ENCODE measurements around the gene KLF12.

Gene KLF12

DNA sequence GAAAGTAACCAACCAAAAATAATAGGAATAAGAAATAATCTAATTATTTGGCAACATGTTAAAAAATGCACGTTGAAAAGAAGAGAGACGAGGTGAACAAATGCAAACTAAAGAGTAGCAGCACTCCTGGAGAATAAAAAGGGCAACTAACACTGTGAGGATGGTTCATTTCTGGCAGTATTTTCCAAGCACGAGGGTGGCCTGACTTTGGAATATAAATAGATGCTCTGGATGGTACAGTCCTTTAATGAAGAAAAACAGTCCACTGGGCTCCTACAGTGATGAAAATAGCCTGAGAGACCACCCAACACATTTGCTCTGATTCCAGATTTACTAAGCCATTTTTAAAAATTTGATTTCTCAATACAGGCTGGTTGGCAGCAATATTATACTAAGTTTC is 17.7 kb upstream of the KLF12 start:
- H3K4me3 Mint-ChIP-seq: no peak overlapping the region
- no peaks in the 10 kb centered on the region for H3K9me3 Mint-ChIP-seq
- CTCF ChIA-PET: interaction anchor here (0.7 to 2.8 kb wide), 2 partner anchors 79 to 135 kb away, joined by 3 to 9 read pairs; no protein-coding TSS in a partner anchor
- no peaks in the 10 kb centered on the region for H3K4me1 Mint-ChIP-seq
- peaks cover 4% of the 10 kb centered on the region for H3K27me3 Mint-ChIP-seq
- H3K36me3 Mint-ChIP-seq: no peaks in the 10 kb centered on the region
- no peak overlapping the region for H3K27ac Mint-ChIP-seq
- no peak for DNase-seq

DNA sequence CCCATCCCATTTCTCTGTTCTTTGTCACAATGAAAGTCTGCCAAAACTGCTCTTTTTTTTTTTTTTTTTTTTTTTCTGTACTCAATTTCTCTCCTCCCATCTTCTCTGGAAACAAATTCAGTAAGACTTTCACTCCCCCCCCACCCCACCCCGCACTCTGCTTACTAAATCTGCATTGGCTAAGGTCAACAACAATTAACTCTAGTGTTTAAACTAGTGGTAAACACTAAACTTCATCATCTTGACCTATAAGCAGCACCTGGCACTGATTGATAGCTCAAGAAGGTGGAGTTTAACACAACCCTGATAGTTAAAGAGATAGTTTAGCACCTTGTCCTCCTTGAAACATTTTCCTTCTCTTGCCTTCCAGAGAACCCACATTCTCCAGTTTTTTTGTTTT is 14.1 kb upstream of the KLF12 start:
- H3K27me3 Mint-ChIP-seq: no peaks in the 10 kb centered on the region
- H3K36me3 Mint-ChIP-seq: no peaks in the 10 kb centered on the region
- no peaks in the 10 kb centered on the region for H3K9me3 Mint-ChIP-seq
- H3K4me3 Mint-ChIP-seq: no peak overlapping the region
- no peaks in the 10 kb centered on the region for H3K4me1 Mint-ChIP-seq
- DNase-seq: no peak
- CTCF ChIA-PET: interaction anchor here (1.8 kb wide), 1 partner anchor 11 kb away, joined by 5 read pairs; no protein-coding TSS in a partner anchor
- no peak overlapping the region for H3K27ac Mint-ChIP-seq

DNA sequence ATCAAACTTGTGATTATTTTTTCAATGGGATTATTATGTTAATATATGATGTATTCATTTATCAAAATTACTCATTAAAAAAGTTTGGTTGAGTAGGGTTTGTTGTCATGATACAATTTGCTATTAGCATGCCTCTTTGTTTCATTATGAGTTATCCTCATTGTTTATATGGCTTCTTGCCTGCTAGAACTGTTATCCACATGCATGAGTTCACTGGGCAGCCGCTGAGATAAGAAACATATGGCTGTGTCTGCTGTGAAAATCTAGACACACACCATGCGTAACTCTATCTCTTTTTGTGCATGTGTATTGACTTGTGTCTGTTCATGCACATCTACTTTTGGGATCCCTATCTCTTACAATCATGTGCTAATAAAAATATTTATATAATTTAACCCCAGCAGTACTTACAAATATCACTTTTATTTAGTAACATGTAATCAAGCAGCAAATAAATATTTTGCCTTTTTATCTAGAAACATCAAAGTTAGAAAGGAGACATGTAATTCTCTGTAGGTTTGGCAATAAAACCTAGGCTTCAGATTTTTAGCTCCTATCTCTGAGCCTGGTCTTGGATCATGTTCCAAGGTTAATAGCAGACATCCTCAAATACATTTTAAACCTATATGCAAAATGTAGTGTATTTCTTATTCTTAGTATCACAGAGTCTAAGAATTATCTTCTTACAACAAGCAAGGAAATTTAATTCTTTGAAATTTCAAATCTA is 11.2 kb upstream of the KLF12 start:
- H3K36me3 Mint-ChIP-seq: no peaks in the 10 kb centered on the region
- H3K9me3 Mint-ChIP-seq: no peaks in the 10 kb centered on the region
- H3K27me3 Mint-ChIP-seq: peaks cover 9% of the 10 kb centered on the region
- H3K4me3 Mint-ChIP-seq: no peak overlapping the region
- CTCF ChIA-PET: no interaction called here
- no peaks in the 10 kb centered on the region for H3K4me1 Mint-ChIP-seq
- DNase-seq: no peak
- H3K27ac Mint-ChIP-seq: no peak overlapping the region

DNA sequence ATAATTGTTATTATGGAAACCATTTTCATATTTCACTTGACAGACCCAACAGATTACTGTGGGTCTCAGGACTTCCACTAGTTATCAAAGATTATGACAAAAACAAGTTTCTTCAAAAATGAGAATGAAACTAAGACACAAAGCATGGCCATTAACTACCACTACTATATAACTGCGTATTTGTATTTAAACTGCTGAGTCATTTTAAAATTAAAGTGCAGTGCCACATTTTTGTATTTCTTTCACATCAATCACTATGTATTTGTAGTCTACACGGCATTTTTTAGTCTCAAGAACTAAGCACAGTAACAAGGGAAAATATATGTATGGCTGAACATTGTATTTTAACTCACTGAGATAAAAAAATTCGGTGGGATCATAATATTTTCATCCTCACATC is 10.1 kb upstream of the KLF12 start:
- no peaks in the 10 kb centered on the region for H3K36me3 Mint-ChIP-seq
- no peak overlapping the region for H3K4me3 Mint-ChIP-seq
- H3K27me3 Mint-ChIP-seq: peaks cover 9% of the 10 kb centered on the region
- no peak for DNase-seq
- no peak overlapping the region for H3K27ac Mint-ChIP-seq
- no peaks in the 10 kb centered on the region for H3K4me1 Mint-ChIP-seq
- CTCF ChIA-PET: no interaction called here
- H3K9me3 Mint-ChIP-seq: no peaks in the 10 kb centered on the region

DNA sequence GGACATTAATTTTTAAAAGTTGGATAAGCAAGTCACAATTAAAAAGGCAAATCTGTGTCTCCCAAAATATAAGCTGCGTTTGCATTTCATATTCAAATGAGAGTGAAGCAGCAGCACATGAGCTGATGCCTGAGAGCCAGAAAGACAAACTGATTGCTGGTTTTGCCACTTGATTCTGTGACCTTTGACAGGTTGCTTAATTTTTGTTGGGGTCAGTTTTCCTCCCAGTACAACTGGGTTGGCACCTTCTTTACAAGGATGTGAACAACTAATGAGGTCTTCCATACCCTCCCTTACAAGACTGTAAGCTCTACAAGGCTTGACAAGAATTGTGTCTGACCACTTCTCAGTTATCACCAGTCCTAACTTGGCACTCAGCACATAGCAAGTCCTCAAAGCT is 8.1 kb upstream of the KLF12 start:
- Mint-ChIP-seq H3K27me3 (peaks cover 9% of the 10 kb centered on the region), H3K4me3 (no peak overlapping the region), H3K36me3 (no peaks in the 10 kb centered on the region), H3K4me1 (no peaks in the 10 kb centered on the region), H3K27ac (no peak overlapping the region), H3K9me3 (no peaks in the 10 kb centered on the region)
- CTCF ChIA-PET: interaction anchor here (1.9 kb wide), 1 partner anchor 144 kb away, joined by 11 read pairs; no protein-coding TSS in a partner anchor
- no peak for DNase-seq

DNA sequence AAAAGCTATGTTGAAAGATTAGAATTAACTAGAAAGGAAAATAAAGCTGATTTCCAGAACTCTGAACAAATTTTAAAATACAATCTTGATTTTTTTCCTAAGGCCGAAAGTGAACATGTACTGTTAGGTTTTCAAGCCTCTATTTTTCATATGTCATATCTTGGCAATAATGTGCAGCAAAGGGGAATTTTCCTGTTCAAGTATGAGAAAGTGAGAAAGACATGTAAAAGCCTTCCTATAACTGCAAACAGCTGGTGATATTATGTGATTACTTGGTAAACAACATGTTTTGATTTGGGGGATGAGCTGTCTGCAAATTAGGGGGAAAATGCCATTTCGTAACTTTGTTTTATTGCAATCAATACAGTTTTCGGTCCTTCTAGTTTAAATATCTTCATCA is 4.0 kb upstream of the KLF12 start:
- DNase-seq: no peak
- no peaks in the 10 kb centered on the region for H3K9me3 Mint-ChIP-seq
- H3K27me3 Mint-ChIP-seq: peaks cover 14% of the 10 kb centered on the region
- CTCF ChIA-PET: interaction anchor here (1.0 to 1.5 kb wide), 2 partner anchors 146 to 153 kb away, joined by 3 to 4 read pairs; no protein-coding TSS in a partner anchor
- peaks cover 4% of the 10 kb centered on the region for H3K36me3 Mint-ChIP-seq
- no peaks in the 10 kb centered on the region for H3K4me1 Mint-ChIP-seq
- H3K4me3 Mint-ChIP-seq: no peak overlapping the region
- no peak overlapping the region for H3K27ac Mint-ChIP-seq

DNA sequence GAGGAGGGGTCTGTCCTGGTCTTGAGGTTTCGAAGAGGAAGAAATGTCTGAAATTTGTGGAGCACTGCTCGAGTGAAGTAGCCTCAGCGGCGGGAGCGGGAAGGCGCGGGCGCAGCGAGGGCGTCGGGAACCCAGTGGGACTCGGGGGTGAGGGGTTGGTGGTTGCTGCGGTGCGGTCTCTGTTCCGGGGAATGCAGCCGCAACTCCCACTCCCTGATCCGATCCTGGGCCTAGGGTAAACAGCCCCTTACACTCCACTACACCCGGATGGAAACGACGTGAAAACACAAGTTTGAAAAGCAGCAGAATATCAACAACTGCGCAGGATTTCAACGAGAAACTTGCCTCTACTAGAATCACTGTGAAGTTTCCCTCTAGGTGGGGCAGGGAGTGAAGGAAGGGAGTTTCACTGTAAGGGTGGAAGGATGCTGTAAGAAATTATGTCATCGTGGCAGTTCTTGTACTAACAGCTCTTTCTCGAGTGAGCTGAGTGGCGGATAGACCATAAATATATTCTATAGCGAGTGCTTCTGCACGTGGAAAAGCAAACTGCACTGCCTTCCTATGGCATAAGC is 2.0 kb upstream of the KLF12 start:
- peak; percentile 53 for DNase-seq
- Mint-ChIP-seq H3K27me3 (peaks cover 4% of the 10 kb centered on the region), H3K27ac (no peak overlapping the region), H3K36me3 (peaks cover 8% of the 10 kb centered on the region), H3K4me1 (peaks cover 11% of the 10 kb centered on the region), H3K4me3 (no peak overlapping the region), H3K9me3 (no peaks in the 10 kb centered on the region)
- CTCF ChIA-PET: interaction anchor here (1.5 to 2.1 kb wide), 3 partner anchors 12 to 152 kb away, joined by 5 to 12 read pairs (median 7); no protein-coding TSS in a partner anchor

DNA sequence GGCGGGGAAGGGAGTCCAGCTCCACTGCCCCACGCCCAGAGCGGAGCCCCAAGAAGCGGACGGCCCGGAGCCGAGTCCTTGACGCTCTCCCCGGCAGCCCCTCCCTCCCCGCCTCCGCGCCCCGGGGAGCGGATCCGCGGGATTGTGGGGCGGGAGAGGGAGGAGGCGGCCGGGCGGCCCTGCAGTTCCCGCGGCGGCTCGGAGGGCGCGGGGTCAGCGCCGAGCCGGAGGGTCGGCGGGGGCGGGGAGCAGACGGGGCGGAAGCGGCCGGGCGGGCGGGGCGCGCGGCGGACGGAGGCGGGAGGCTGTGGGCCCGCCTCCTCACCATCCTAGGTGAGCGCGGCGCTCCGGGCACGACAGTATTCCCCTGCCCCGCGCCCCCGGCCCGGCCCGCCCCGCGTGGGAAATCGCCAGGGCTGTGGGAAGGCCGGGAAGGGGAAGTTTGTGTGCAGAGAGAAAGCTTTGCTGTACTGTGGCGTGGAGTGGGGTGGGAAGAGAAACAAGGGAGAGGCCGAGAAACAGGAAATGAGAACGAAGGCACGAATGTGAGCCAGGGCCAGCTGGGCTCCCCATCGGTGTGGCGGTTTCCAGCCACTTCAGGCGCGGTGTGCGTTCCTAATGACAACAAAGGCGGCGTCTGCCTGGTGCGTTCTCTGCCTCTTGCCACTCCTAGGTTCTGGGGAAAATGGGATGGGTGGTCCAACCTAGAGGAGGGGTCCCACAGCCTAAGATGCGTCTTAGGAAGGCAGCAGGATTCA is 1.3 kb upstream of the KLF12 start:
- peak overlapping the region; percentile 86 for H3K27ac Mint-ChIP-seq
- CTCF ChIA-PET: interaction anchor here (1.2 to 2.1 kb wide), 3 partner anchors 13 to 152 kb away, joined by 5 to 7 read pairs (median 5); no protein-coding TSS in a partner anchor
- DNase-seq: peak; percentile 72
- H3K27me3 Mint-ChIP-seq: peaks cover 4% of the 10 kb centered on the region
- no peaks in the 10 kb centered on the region for H3K9me3 Mint-ChIP-seq
- H3K4me3 Mint-ChIP-seq: no peak overlapping the region
- H3K4me1 Mint-ChIP-seq: peaks cover 18% of the 10 kb centered on the region
- peaks cover 13% of the 10 kb centered on the region for H3K36me3 Mint-ChIP-seq

DNA sequence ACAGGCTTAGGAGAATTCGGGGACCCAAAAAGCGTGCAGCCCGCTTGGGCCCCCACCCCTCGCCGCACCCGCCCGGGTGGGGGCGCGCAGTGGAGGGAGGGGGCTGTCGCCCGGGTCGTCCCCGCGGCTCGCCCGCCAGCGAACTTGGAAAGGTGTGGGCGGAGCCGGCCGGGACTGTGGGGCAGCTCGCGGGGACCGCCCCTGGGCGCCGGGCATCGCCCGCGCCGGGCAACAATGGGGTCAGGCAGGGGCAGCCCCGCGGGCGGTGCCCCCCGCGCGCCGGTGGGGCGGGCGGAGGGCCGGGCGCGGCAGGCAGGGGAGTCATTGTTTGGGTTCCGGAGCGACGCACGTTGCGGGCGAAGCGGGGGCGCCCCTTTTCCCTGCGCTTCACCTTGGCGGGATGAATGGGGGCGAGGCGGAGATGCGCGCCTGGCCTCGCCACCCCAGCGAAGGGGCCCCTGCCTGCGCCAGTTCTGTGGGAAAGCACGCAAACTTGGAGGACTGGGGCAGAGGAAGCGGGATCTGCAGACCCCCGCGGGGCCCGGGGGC is 647 bp upstream of the KLF12 start:
- peaks cover 4% of the 10 kb centered on the region for H3K27me3 Mint-ChIP-seq
- H3K36me3 Mint-ChIP-seq: peaks cover 17% of the 10 kb centered on the region
- peak overlapping the region; percentile 72 for H3K4me3 Mint-ChIP-seq
- CTCF ChIA-PET: interaction anchor here (1.2 kb wide), 1 partner anchor 152 kb away, joined by 5 read pairs; no protein-coding TSS in a partner anchor
- peaks cover 24% of the 10 kb centered on the region for H3K4me1 Mint-ChIP-seq
- peak; percentile 75 for DNase-seq
- H3K9me3 Mint-ChIP-seq: no peaks in the 10 kb centered on the region
- peak overlapping the region; percentile 89 for H3K27ac Mint-ChIP-seq

DNA sequence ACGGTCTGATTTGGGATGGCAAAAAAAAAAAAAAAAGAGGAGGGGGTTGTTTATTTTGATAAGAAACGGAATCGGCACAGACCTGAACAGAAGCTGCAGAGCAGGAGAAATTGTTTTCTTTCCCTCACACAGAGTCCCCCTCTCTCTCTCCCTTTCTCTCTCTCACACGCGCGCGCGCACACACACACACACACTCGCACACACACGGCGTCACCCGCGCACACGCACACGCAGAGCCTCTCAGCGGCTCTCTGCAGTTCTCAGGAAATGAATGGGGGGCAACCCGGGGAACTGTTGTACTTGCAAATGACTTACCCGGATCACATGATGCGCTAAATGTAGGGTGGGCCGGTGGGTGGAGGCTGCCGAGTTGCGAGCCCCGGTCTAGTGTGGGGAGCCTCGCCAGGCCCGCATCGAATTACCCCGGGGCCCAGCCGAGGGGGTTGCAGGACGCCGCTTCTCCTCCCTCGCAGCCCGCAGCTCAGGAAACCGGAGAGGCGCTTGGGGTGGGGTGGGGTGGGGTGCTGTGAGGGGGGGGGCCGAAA is 475 bp downstream of the KLF12 start:
- H3K9me3 Mint-ChIP-seq: no peaks in the 10 kb centered on the region
- H3K4me3 Mint-ChIP-seq: peak overlapping the region; percentile 98
- CTCF ChIA-PET: interaction anchor here (0.6 to 3.4 kb wide), 2 partner anchors 153 to 370 kb away, joined by 4 to 29 read pairs; no protein-coding TSS in a partner anchor
- H3K36me3 Mint-ChIP-seq: peaks cover 17% of the 10 kb centered on the region
- DNase-seq: peak; percentile 92
- peaks cover 34% of the 10 kb centered on the region for H3K4me1 Mint-ChIP-seq
- H3K27me3 Mint-ChIP-seq: peaks cover 4% of the 10 kb centered on the region
- H3K27ac Mint-ChIP-seq: peak overlapping the region; percentile 100

DNA sequence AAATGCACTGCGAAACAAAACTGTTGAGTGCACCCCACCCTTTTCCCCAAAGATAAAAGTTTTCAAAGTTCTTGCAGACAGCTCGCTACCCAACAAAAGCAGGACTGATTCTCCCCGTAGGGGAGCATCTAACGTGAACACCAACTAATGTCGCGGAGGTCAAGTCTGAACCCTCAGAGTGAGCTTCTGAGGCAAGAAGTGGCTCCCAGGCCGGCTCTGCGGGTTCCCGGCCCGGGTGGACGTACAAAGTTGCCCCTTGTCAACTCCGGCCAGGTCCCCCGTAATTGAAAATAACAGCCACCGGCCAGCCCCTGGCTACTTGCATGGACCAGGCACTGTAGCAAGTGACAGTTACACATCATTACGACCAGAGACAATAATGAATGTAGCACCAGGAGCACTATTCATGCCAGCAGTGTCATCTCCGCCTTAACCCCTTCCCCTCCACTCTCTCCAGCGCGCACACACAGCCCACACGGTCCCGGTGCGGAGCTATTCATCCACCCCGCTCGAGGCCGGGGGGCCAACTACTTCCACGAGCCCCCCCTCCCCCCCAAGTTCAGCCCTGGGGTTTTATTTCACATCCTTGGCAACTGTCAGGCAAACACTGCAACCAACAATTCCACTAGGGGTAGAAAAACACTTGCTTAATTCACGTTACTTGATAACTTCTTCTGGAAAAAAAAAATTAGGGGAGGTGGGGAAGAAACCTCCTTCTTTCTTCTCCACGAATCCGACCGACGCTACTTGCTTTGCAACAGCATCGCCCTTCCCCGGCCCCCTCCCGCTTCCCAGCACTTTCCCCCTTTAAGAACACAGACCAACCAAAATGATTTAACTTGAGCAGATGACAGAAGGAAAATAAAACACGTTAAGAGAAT is 1.2 kb downstream of the KLF12 start:
- H3K27me3 Mint-ChIP-seq: peaks cover 4% of the 10 kb centered on the region
- peak overlapping the region; percentile 98 for H3K4me3 Mint-ChIP-seq
- DNase-seq: peak; percentile 59
- H3K36me3 Mint-ChIP-seq: peaks cover 17% of the 10 kb centered on the region
- CTCF ChIA-PET: interaction anchor here (0.6 to 3.4 kb wide), 4 partner anchors 63 to 370 kb away, joined by 3 to 29 read pairs (median 4); no protein-coding TSS in a partner anchor
- peaks cover 42% of the 10 kb centered on the region for H3K4me1 Mint-ChIP-seq
- peak overlapping the region; percentile 100 for H3K27ac Mint-ChIP-seq
- no peaks in the 10 kb centered on the region for H3K9me3 Mint-ChIP-seq

DNA sequence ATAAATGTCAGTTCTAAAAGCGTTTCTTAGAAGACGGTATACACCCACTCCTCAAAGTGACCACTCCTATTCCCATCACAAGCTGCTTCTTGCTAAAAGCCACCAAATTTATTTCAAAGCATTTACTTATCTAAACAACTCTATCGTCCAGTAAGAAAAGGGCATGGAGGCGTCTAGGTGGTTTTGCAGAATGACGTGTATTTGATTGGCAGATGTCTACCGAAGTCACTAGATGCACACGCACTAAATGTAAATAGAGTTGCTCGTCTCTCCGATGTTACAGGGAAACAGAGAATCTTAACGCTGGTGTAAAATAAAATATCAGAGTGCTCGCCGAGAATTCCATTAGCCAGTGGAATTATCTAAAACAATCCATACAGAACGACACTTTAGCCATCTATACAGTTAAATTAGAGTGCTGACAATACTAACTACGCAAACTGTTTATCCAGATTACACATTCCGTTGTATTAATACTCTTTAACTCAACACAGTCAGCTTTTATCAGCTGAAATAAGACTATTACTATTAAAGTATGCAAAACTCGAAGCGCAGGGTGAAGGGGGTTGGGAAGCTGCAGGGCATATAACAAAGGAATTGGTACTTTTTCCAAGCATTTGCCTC is 1.9 kb downstream of the KLF12 start:
- Mint-ChIP-seq H3K27me3 (peaks cover 4% of the 10 kb centered on the region), H3K4me3 (peak overlapping the region; percentile 98), H3K9me3 (no peaks in the 10 kb centered on the region), H3K4me1 (peaks cover 45% of the 10 kb centered on the region), H3K27ac (peak overlapping the region; percentile 100), H3K36me3 (peaks cover 20% of the 10 kb centered on the region)
- peak; percentile 43 for DNase-seq
- CTCF ChIA-PET: interaction anchor here (0.7 to 3.4 kb wide), 4 partner anchors 60 to 155 kb away, joined by 3 to 29 read pairs (median 3); no protein-coding TSS in a partner anchor

Measured in activated naive CD4-positive, alpha-beta T cell treated with anti-CD3 and anti-CD28 coated beads, Interleukin-2, amount 10 ng/mL, durations not matched to agents 7 days and 5 days (primary cell).